GM12878 (cell line): ENCODE results near the gene DHX30. TPM values are rescaled to one million over a fixed set of nuclear protein-coding genes. Genes with fewer than 3 reads are reported as not detected.

Experiments
- ATAC-seq: fragments of 200-7000 bp; cut with Tn5 transposase; 3 replicates; pipeline ENCODE4 v1.9.1; 2020; ENCODE audit warnings: mild to moderate bottlenecking, moderate library complexity
- BruUV-seq: library from RNA; stranded (reverse); fragments of 400-500 nt; replicated peaks from 2 replicates; lab custom pipeline; 2021; lab: Mats Ljungman, UMichigan
- CTCF ChIA-PET: fragments of 300-600 bp; sonication (Branson Sonifier 250); formaldehyde crosslinking; extraction: SDS; loops from one replicate; lab custom pipeline; 2021; ENCODE audit warnings: inconsistent platforms; lab: Yijun Ruan, JAX
- POLR2A ChIA-PET: fragments of 350-600 bp; formaldehyde crosslinking; extraction: SDS; loops from one replicate; lab custom pipeline; 2021; ENCODE audit warnings: inconsistent platforms; lab: Charles Lee
- RAD21 ChIA-PET: fragments of 300-600 bp; sonication (Branson Sonifier 250); formaldehyde crosslinking; loops from one replicate; lab custom pipeline; 2023; ENCODE audit warnings: antibody characterized with exemption; ENCODE audit not compliant: unreplicated experiment; lab: Charles Lee
- SMC1A ChIA-PET: fragments of 300-600 bp; sonication (Branson Sonifier 250); formaldehyde crosslinking; loops from one replicate; lab custom pipeline; 2023; ENCODE audit not compliant: unreplicated experiment, uncharacterized antibody; lab: Charles Lee
- DNase-seq: peaks from one replicate; pipeline ENCODE4 v3.0.0-alpha.2; 2011; ENCODE audit warnings: low read depth, low spot score
- FAIRE-seq: peaks from 3 replicates; lab custom pipeline; 2011; peaks lifted over from hg19 to GRCh38; lab: Jason Lieb, UNC
- H2AFZ ChIP-seq: 2 replicates; pipeline ENCODE4 v1.6.0; 2011; ENCODE audit warnings: low read depth, low read length, control low read depth; ENCODE audit not compliant: control insufficient read depth
- H3K27ac ChIP-seq: 2 replicates; pipeline ENCODE4 v1.5.1; 2011; ENCODE audit warnings: control low read depth; ENCODE audit not compliant: control insufficient read depth, insufficient read depth
- H3K27me3 ChIP-seq, 2 experiments: replicated peaks in 1 of 2; 2 replicates each; pipeline versions ENCODE4 v1.6.0 to v1.6.1; 2011; ENCODE audit warnings: low read length in 1 of 2; ENCODE audit not compliant: control insufficient read depth in 2 of 2, insufficient read depth in 2 of 2
- H3K36me3 ChIP-seq, 2 experiments: 2 replicates each; pipeline ENCODE4 v1.5.1; 2011; ENCODE audit warnings: low read length in 1 of 2; ENCODE audit not compliant: control insufficient read depth in 2 of 2, insufficient read depth in 2 of 2
- H3K4me1 ChIP-seq: 2 replicates; pipeline ENCODE4 v1.6.1; 2011; ENCODE audit warnings: mild to moderate bottlenecking, low read length, moderate library complexity, mixed read lengths; ENCODE audit not compliant: control insufficient read depth, insufficient read depth
- H3K4me2 ChIP-seq: 2 replicates; pipeline ENCODE4 v1.6.0; 2011; ENCODE audit warnings: control low read depth; ENCODE audit not compliant: control insufficient read depth, insufficient read depth
- H3K4me3 ChIP-seq: fragments of 200-600 bp; sonication (generic); 2 replicates; pipeline ENCODE4 v1.5.1; 2016
- H3K79me2 ChIP-seq: 2 replicates; pipeline ENCODE4 v1.6.0; 2011; ENCODE audit warnings: low read length; ENCODE audit not compliant: control insufficient read depth, insufficient read depth
- H3K9ac ChIP-seq: 2 replicates; pipeline ENCODE4 v1.8.0; 2011; ENCODE audit warnings: low read length, control low read depth, mixed read lengths; ENCODE audit not compliant: control insufficient read depth, insufficient read depth
- H3K9me3 ChIP-seq: replicated peaks from 3 replicates; pipeline ENCODE4 v1.5.1; 2011; ENCODE audit warnings: mild to moderate bottlenecking, low read length; ENCODE audit not compliant: control insufficient read depth, insufficient read depth
- H4K20me1 ChIP-seq: 2 replicates; pipeline ENCODE4 v1.6.0; 2011; ENCODE audit not compliant: control insufficient read depth, insufficient read depth
- BMI1 ChIP-seq: fragments of 450-650 bp; IDR thresholded peaks from 2 replicates; pipeline ENCODE4 v1.6.1; 2016; ENCODE audit warnings: mild to moderate bottlenecking, moderate library complexity, borderline replicate concordance
- BRCA1 ChIP-seq: IDR thresholded peaks from 2 replicates; pipeline ENCODE4 v1.6.1; 2011; ENCODE audit warnings: low read depth, low read length, improper control_type of control experiment
- CBFB ChIP-seq: IDR thresholded peaks from 2 replicates; pipeline ENCODE4 v1.6.1; 2016; ENCODE audit warnings: antibody characterized with exemption, low read depth
- CHD4 ChIP-seq: fragments of 200-600 bp; sonication (generic); IDR thresholded peaks from 2 replicates; pipeline ENCODE4 v1.6.1; 2016; ENCODE audit warnings: mild to moderate bottlenecking
- CREB1 ChIP-seq: IDR thresholded peaks from 2 replicates; pipeline ENCODE4 v1.6.1; 2012; ENCODE audit warnings: low read depth, mild to moderate bottlenecking, inconsistent platforms
- ESRRA ChIP-seq: IDR thresholded peaks from 2 replicates; pipeline ENCODE4 v1.6.1; 2012; ENCODE audit warnings: mild to moderate bottlenecking, low read length, improper control_type of control experiment
- POLR2AphosphoS5 ChIP-seq: IDR thresholded peaks from 2 replicates; pipeline ENCODE4 v1.6.1; 2011; ENCODE audit warnings: mild to moderate bottlenecking, low read length, inconsistent platforms
- RAD51 ChIP-seq: fragments of 450-650 bp; IDR thresholded peaks from 2 replicates; pipeline ENCODE4 v1.6.1; 2016; ENCODE audit warnings: moderate library complexity, mild to moderate bottlenecking, inconsistent platforms
- RELB ChIP-seq: fragments of 450-650 bp; IDR thresholded peaks from 2 replicates; pipeline ENCODE4 v1.6.1; 2017; ENCODE audit warnings: low read depth, mild to moderate bottlenecking, moderate library complexity
- SMAD1 ChIP-seq: fragments of 450-650 bp; IDR thresholded peaks from 2 replicates; pipeline ENCODE4 v1.6.1; 2018; ENCODE audit warnings: mild to moderate bottlenecking, low read depth; ENCODE audit not compliant: partially characterized antibody
- SMAD5 ChIP-seq: IDR thresholded peaks from 2 replicates; pipeline ENCODE4 v1.6.1; 2016; ENCODE audit warnings: antibody characterized with exemption, low read depth
- TBL1XR1 ChIP-seq: IDR thresholded peaks from 2 replicates; pipeline ENCODE4 v1.6.1; 2012; ENCODE audit warnings: low read depth, low read length, improper control_type of control experiment
- TCF3 ChIP-seq: IDR thresholded peaks from 2 replicates; pipeline ENCODE4 v1.6.1; 2012; ENCODE audit warnings: low read depth, mild to moderate bottlenecking, low read length, borderline replicate concordance; ENCODE audit not compliant: insufficient read depth
- USF1 ChIP-seq: IDR thresholded peaks from 2 replicates; pipeline ENCODE4 v1.6.1; 2011; ENCODE audit warnings: borderline replicate concordance, low read depth, mild to moderate bottlenecking, moderate library complexity, mixed read lengths, low read length; ENCODE audit not compliant: insufficient read depth; ENCODE audit errors: extremely low read length
- ZNF207 ChIP-seq: fragments of 450-650 bp; IDR thresholded peaks from 2 replicates; pipeline ENCODE4 v1.6.1; 2014; ENCODE audit warnings: antibody characterized with exemption, mild to moderate bottlenecking, borderline replicate concordance
- ZNF217 ChIP-seq: fragments of 450-650 bp; IDR thresholded peaks from 2 replicates; pipeline ENCODE4 v1.6.1; 2017; ENCODE audit warnings: antibody characterized with exemption, mild to moderate bottlenecking
- ZNF687 ChIP-seq: fragments of 450-650 bp; IDR thresholded peaks from 2 replicates; pipeline ENCODE4 v1.6.1; 2017; ENCODE audit warnings: mild to moderate bottlenecking, moderate library complexity
- WGBS: methylation state at CpG from one replicate; pipeline ENCODE4 v1.1.6; 2016; ENCODE audit warnings: low lambda C conversion rate; ENCODE audit not compliant: insufficient replicate concordance, insufficient coverage; ENCODE audit errors: missing lambda C conversion rate; 5-methylcytosine and 5-hydroxymethylcytosine counted together
- in situ Hi-C: fragments of 300-500 bp; cut with MboI; formaldehyde crosslinking; loops from 9 replicates; pipeline ENCODE4 v1.14.3; 2018; ENCODE audit warnings: mixed read lengths
- intact Hi-C: fragments of 100-400 bp; cut with micrococcal nuclease; formaldehyde crosslinking; loops from one replicate; pipeline ENCODE4 v1.14.2; 2022; ENCODE audit not compliant: unreplicated experiment
- polyA plus RNA-seq, 11 experiments: library from polyadenylated mRNA; depleted of rRNA in 4 of 11; unstranded in 6 of 11; stranded (reverse) in 5 of 11; fragments of >200 nt; fragmentation: Nextera tagmentation in 4 of 11; fragmentation: Illumina TruSeq in 1 of 11; extraction: Ambion mirVana in 4 of 11; extraction: Trizol in 1 of 11; gene quantifications; 1 replicate in 1 of 11; 2 replicates in 10 of 11; pipeline versions ENCODE4 v1.2.1 to v1.2.3, GENCODE V29; 2011 to 2016; ENCODE audit warnings: inconsistent platforms in 2 of 11, missing spikeins in 2 of 11, low read depth in 1 of 11
- total RNA-seq, 4 experiments: library from RNA; depleted of rRNA in 3 of 4; stranded (reverse); fragments of >200 nt in 3 of 4; fragmentation: Illumina TruSeq in 1 of 4; extraction: Trizol in 1 of 4; gene quantifications; 2 replicates each; pipeline versions ENCODE4 v1.2.1 to v1.2.3, GENCODE V29; 2013 to 2021

Gene DHX30
- total and polyA plus RNA-seq, 10 of the 15 experiments (the other 5 are each of a cell fraction or from before 2014, with no cell fraction given), result 9.5 to 75.3 (median 47.8) TPM

- Histone ChIP-seq H3K9me3 (no peaks in the 10 kb centered on the region), H2AFZ (no peak overlapping the region), H3K36me3 (peaks cover 28 to 42% of the 10 kb centered on the region in 2 experiments), H3K27me3 (no peaks in the 10 kb centered on the region), H3K4me3 (no peak overlapping the region), H3K4me1 (no peaks in the 10 kb centered on the region), H3K9ac (no peak overlapping the region), H4K20me1 (no peaks in the 10 kb centered on the region), H3K79me2 (no peaks in the 10 kb centered on the region), H3K27ac (no peak overlapping the region), H3K4me2 (no peak overlapping the region)
- intact Hi-C loops (no loop called here), in situ Hi-C loops (no loop called here)
- SMC1A ChIA-PET, result no interaction called here
- RAD21 ChIA-PET, result no interaction called here
- no TSS peak for BruUV-seq
- POLR2A ChIA-PET, result no interaction called here
- FAIRE-seq (no peak), DNase-seq (no peak), ATAC-seq (no peak)
- CTCF ChIA-PET, result interaction anchor here (1.1 kb wide), 1 partner anchor 281 kb away, joined by 3 read pairs; no protein-coding TSS in a partner anchor
- TF ChIP-seq USF1, result no peak
- no peak for TF ChIP-seq CHD4
- TF ChIP-seq ZNF217, result no peak
- TF ChIP-seq RAD51, result no peak
- no peak for TF ChIP-seq CBFB
- TF ChIP-seq POLR2AphosphoS5, result no peak
- TF ChIP-seq TBL1XR1, result no peak
- TF ChIP-seq RELB, result no peak
- TF ChIP-seq SMAD1, result no peak
- TF ChIP-seq SMAD5, result no peak
- TF ChIP-seq TCF3, result no peak
- TF ChIP-seq ZNF207, result no peak
- no peak for TF ChIP-seq ESRRA
- no peak for TF ChIP-seq ZNF687
- no peak for TF ChIP-seq BMI1
- TF ChIP-seq BRCA1, result no peak
- TF ChIP-seq CREB1, result no peak
- 97% methylated on average over 3 of the region's 3 CpGs for WGBS
Measured at GRCh38 chr3:47870156-47870555, 67.2 kb downstream of the DHX30 start.
